ENCODE measurements around the gene COL28A1.

- no peak for TF ChIP-seq CTCF (IDR thresholded peaks at IDR 0.05)
- no peak for TF ChIP-seq POLR2A (IDR thresholded peaks at IDR 0.05)
- no peak for TF ChIP-seq EP300 (IDR thresholded peaks at IDR 0.05)
- TF ChIP-seq POLR2AphosphoS5 (IDR thresholded peaks at IDR 0.05), result no peak
These were observed 6.7 kb upstream of the COL28A1 start for GRCh38 chr7:7542251-7542835.
